Left renal cortex interstitium (tissue), 4 donors: ENCODE results near the gene CACNA1G. TPM values are rescaled to one million over a fixed set of nuclear protein-coding genes. Genes with fewer than 3 reads are reported as not detected.

Experiments used
- DNase-seq, 4 donors: peaks; one replicate each; pipeline ENCODE4 v3.0.0-alpha.2; 2013; ENCODE audit warnings: low read depth in 4 of 4, low spot score in 2 of 4, missing footprints in 1 of 4
- polyA plus RNA-seq, 4 donors: library from polyadenylated mRNA; unstranded; fragments of 120-200 nt; gene quantifications; one replicate each; pipeline ENCODE4 v1.2.1, GENCODE V29; 2013; ENCODE audit not compliant: insufficient read length in 4 of 4

CACNA1G gene
- polyA plus RNA-seq: 10 to 100 TPM in 1 of 4 donors, 1 to 10 TPM in 3; 7.6 to 10.4 (median 8.1) TPM

GRCh38 chr17:50560185-50560824, at the start of gene CACNA1G:
CACNA1G (plus strand) TSS chr17:50560715; CDS start chr17:50561460, 745 bp downstream.
- DNase-seq: peak in 3 of 4 donors; percentile 68 to 87 (median 82)

GRCh38 chr17:50511058-50511457, 49.5 kb upstream of the CACNA1G start:
- no peak for DNase-seq

- no peak for DNase-seq
Observed at GRCh38 chr17:50513495-50513894, 47.0 kb upstream of the CACNA1G start.

- DNase-seq: no peak
Observed at GRCh38 chr17:50514388-50514787, 46.1 kb upstream of the CACNA1G start.

GRCh38 chr17:50514936-50515702, 45.4 kb upstream of the CACNA1G start:
- DNase-seq: no peak

GRCh38 chr17:50517011-50517410, 43.5 kb upstream of the CACNA1G start:
- DNase-seq: no peak

- no peak for DNase-seq
Observed at GRCh38 chr17:50517504-50518383, 42.8 kb upstream of the CACNA1G start.

- no peak for DNase-seq
Observed at GRCh38 chr17:50518384-50519023, 42.0 kb upstream of the CACNA1G start.

- DNase-seq: no peak
Observed at GRCh38 chr17:50519141-50519834, 41.2 kb upstream of the CACNA1G start.

GRCh38 chr17:50520483-50520882, 40.0 kb upstream of the CACNA1G start:
- DNase-seq: no peak

- DNase-seq: no peak
Observed at GRCh38 chr17:50521514-50521913, 39.0 kb upstream of the CACNA1G start.

- DNase-seq: no peak
Observed at GRCh38 chr17:50522766-50523165, 37.7 kb upstream of the CACNA1G start.

- DNase-seq: no peak
Observed at GRCh38 chr17:50523208-50523607, 37.3 kb upstream of the CACNA1G start.

- DNase-seq: no peak
Observed at GRCh38 chr17:50524838-50525237, 35.7 kb upstream of the CACNA1G start.

GRCh38 chr17:50527155-50527762, 33.3 kb upstream of the CACNA1G start:
- no peak for DNase-seq

GRCh38 chr17:50527949-50528474, 32.5 kb upstream of the CACNA1G start:
- no peak for DNase-seq

- no peak for DNase-seq
Observed at GRCh38 chr17:50529849-50530248, 30.7 kb upstream of the CACNA1G start.

GRCh38 chr17:50531428-50532025, 29.0 kb upstream of the CACNA1G start:
- no peak for DNase-seq
